GM23248 (cell line): ENCODE results near the gene GABRR2.

Experiments used
- EZH2 ChIP-seq: fragments of 200-600 bp; sonication (generic); IDR thresholded peaks from 2 replicates; pipeline ENCODE4 v1.6.1; 2018; ENCODE audit warnings: antibody characterized with exemption, mild to moderate bottlenecking; ENCODE audit not compliant: insufficient read depth, poor library complexity, severe bottlenecking
- EZH2phosphoT487 ChIP-seq: fragments of 200-600 bp; sonication (generic); IDR thresholded peaks from 2 replicates; pipeline ENCODE4 v1.6.1; 2018; ENCODE audit warnings: antibody characterized with exemption, moderate library complexity, mild to moderate bottlenecking, low read depth; ENCODE audit not compliant: insufficient read depth

DNA sequence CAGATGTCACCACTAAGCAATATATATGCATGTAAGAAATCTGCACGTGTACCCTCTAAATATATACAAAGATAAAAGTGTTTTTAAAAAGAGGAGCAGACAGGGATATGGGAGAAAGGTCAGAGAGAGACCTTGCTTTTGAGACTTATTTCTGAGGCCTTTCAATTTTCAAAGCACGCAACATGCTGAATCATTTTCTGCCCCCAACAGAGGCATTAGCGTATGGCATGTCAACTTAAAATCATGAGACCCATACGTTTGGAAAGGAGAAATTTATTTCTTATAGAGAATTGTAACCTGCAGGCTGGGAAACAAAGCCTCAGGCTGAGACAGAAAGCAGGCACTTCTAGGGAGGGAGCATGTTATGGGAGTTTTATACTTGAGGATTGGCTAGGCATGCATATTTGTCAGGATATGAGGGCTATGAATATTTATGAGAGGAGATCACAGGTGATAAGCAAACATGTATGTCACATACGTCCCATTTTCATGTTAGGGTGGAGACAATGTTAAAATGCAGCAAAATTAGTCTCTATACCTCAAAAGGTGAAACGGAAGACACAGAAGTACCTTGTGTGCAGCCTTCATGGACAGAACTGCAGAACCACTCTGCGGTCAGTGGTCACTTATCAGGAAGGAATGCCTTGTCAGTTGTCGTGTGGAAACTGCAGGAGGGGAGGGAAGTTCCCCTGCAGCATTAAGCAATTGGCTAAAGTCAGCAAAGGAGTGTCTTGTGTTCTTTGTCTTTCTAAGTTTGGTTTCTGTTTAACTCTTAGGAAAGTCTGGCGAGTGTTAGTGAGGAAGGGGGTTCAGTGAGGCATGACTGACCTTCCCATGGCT, 6.3 kb upstream of the GABRR2 start:
- TF ChIP-seq EZH2 (no peak), EZH2phosphoT487 (no peak)
